Activated CD8-positive, alpha-beta memory T cell treated with anti-CD3 and anti-CD28 coated beads, Interleukin-2, amount 50 U/mL, for 1 hour (primary cell): ENCODE data around the gene MLYCD.

Experiments
- DNase-seq: peaks from one replicate; pipeline ENCODE4 v3.0.0-alpha.2; 2020; ENCODE audit errors: extremely low read depth

Gene MLYCD

DNA sequence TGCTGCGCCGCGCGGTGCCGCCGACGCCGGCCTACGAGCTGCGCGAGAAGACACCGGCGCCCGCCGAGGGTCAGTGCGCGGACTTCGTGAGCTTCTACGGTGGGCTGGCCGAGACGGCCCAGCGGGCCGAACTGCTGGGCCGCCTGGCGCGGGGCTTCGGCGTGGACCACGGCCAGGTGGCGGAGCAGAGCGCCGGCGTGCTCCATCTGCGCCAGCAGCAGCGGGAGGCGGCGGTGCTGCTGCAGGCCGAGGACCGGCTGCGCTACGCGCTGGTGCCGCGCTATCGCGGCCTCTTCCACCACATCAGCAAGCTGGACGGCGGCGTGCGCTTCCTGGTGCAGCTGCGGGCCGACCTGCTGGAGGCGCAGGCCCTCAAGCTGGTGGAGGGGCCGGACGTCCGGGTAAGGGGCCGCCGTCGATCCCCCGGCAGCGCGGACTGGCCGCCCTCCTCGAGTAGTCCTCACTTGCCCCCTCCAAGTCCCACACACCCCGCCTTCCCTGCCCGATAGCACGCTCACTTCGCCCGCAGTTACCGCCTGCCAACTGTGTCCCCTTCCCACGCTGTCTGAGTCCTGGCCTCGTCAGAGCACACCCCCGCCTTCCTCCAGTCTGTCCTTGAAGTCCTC lies 470 bp downstream of the MLYCD start:
- DNase-seq, result no peak

DNA sequence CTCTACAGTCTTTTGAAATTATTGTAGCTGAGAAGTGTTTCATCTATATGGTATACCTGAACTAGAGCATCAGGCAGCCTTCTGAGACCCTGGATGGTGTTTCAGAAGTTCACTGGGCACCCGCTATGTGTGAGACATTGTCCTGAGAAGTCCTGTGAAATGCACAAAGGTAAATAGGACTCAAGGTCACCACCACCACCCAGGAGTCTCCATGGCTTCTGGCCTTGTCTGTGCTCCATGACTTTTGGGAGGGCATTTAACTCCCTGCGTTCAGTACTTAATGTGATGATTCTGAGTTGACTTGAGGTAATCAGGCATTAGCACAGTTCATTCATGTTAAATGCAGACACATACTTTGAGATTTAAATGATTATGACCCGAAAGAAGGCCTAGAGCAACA lies 1.1 kb downstream of the MLYCD start:
- no peak for DNase-seq

DNA sequence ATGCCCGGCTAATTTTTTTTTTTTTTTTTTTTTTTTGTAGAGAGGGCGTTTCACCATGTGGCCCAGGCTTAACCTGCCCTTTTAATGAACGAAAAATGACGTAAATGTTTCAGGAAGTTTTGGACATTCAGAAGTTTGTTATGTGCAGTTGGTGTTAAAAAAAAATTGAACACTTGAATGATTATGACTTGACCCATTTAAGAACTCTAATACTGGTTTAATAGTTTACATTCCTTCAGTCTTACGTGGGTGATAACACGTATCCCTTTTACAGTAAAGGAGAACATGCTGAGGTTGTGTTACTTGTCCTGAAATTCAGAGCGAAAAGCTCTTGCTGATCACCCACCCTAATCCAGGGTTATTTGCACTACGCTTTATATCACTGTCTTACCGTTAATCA lies 1.7 kb downstream of the MLYCD start:
- DNase-seq, result no peak

GRCh38 chr16:83901101-83901500 lies 2.2 kb downstream of the MLYCD start:
- no peak for DNase-seq

- DNase-seq, result no peak
Measured at GRCh38 chr16:83903751-83904150, 4.8 kb downstream of the MLYCD start.

- DNase-seq, result no peak
Measured at GRCh38 chr16:83906683-83907082, 7.8 kb downstream of the MLYCD start.

DNA sequence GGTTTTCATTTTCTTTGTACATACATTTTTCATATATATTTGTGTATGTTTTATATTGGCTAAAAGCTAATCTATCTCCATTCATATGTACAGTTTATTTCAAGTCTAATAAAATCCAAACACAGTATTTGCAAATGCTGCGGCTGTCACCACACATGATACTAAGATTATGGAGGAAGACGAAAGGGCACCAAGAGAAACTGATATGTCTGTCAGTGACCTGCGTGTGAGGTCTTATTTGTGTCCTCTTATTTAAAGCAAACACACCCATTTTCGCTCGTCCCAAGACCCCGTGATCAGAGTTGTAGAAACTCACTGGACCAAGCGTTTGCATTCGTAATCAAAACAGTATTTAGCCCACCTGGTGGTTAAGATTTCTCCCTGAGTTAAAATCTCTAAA lies 8.2 kb downstream of the MLYCD start:
- DNase-seq, result no peak

- DNase-seq, result no peak
Measured at GRCh38 chr16:83907631-83908250, 8.8 kb downstream of the MLYCD start.

GRCh38 chr16:83908798-83909197 lies 9.9 kb downstream of the MLYCD start:
- DNase-seq, result no peak

DNA sequence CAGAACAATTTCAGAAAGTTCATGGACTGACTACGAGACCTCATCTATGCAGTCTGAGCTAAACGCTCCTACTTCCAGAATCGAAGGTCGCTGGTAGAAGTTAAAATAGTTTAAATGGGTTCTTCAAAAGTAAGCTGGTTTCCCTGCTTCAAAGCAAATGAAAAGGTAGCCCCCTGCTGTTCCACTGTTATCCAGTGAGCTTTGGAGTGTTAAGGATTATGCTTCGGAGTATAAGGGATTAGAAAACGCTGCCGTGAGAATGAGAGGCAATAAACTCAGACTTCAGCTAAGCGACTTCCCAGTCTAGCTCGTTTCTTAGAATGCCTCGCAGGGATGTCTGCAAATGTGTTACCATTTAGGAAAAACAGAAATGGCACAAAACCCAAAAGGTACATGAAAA lies 12.4 kb downstream of the MLYCD start:
- no peak for DNase-seq

- no peak for DNase-seq
Measured at GRCh38 chr16:83912519-83913244, 13.8 kb downstream of the MLYCD start.

- DNase-seq, result no peak
Measured at GRCh38 chr16:83913245-83913633, 14.3 kb downstream of the MLYCD start.

GRCh38 chr16:83914091-83914710 lies 15.3 kb downstream of the MLYCD start:
- DNase-seq, result no peak

DNA sequence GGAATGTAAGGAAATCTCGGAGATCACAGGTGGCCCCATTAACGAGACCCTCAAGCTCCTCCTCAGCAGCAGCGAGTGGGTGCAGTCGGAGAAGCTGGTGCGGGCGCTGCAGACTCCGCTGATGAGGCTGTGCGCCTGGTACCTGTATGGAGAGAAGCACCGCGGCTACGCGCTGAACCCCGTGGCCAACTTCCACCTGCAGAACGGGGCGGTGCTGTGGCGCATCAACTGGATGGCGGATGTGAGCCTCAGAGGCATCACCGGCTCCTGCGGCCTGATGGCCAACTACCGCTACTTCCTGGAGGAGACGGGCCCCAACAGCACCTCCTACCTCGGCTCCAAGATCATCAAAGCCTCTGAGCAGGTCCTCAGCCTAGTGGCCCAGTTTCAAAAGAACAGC lies 16.2 kb downstream of the MLYCD start:
- DNase-seq, result no peak

DNA sequence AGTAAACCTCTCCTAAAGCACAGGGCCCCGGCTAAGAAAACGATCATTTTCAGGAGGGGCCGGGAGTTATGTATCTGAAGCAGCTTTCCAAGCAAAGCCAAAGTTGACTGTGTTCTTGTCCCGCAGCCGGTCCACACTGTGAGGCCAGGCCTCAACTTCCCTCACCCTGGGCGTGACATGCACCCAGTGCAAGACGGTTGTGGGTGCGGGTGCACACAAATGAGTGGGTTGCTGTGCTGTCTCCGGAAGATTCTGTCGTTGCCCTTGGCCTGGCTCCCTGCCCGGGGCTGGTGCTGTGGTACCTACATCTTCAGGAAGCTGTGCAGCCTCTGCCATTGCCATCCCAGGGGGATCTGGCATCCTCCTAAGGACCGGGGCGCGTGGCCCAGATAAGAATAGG lies 16.6 kb downstream of the MLYCD start:
- DNase-seq, result no peak

- DNase-seq, result no peak
Measured at GRCh38 chr16:83917152-83918120, 18.5 kb downstream of the MLYCD start.

DNA sequence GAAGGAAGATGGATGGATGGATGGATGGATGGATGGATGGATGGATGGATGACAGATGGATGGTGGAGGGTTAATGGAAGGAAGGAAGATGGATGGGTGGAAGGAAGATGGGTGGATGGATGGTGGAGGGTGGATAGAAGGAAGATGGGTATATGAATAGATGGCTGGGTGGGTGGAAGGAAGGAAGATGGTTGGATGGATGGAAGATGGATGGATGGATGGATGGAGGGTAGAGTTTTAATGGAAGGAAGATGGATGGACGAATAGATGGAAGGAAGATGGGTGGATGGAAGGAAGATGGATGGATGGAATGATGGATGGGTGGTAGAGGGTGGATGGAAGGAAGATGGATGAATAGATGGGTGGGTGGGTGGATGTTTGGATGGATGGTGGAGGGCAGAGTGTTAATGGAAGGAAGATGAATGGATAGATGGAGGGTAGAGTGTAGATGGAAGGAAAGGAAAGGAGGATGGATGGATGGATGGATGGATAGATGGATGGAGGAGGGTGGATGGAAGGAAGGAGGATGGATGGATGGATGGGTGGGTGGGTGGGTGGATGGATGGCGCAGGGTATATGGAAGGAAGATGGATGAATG lies 22.1 kb downstream of the MLYCD start:
- no peak for DNase-seq

- no peak for DNase-seq
Measured at GRCh38 chr16:83923581-83924365, 24.9 kb downstream of the MLYCD start.

DNA sequence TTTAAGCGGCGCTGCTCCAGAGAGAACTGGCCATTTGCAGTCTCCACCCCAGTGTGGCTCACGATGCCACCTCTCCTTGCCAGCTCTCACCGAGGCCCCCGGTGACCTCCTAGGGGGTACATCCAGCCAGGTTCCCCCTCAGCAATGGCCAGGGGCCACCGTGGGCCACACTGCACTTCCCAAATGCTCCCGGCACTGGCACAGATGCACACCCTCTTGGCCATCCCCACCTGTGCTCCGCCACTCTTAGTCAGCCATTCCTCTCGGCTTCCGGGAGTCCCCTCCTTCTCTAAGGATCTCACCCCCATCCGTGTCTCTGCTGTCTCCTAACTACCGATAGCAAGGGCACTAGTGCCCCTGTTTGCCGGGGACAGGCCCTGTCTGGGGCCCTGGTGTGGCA lies 25.8 kb downstream of the MLYCD start:
- DNase-seq, result no peak

- no peak for DNase-seq
Measured at GRCh38 chr16:83925095-83925905, 26.4 kb downstream of the MLYCD start.
